Smooth muscle cell (in vitro differentiated cells): ENCODE measurements around the gene RC3H2. TPM values are rescaled to one million over a fixed set of nuclear protein-coding genes. Genes with fewer than 3 reads are reported as not detected.
"Not testable (repeated sequence)": the region's sequence is repeated elsewhere in the genome, so short reads cannot be mapped to it uniquely, and the experiment has no call there.

Experiments used
- DNase-seq: peaks from one replicate; lab custom pipeline; 2025; ENCODE audit not compliant: unreplicated experiment; lab: John Stamatoyannopoulos, UW
- H2AFZ ChIP-seq: fragments of 200-600 bp; sonication (generic); 2 replicates; pipeline ENCODE4 v1.6.0; 2016; ENCODE audit warnings: antibody characterized with exemption, low read depth, mild to moderate bottlenecking
- H3F3A ChIP-seq: fragments of 200-600 bp; sonication (generic); 2 replicates; pipeline ENCODE4 v1.6.0; 2017; ENCODE audit warnings: antibody characterized with exemption, low read depth
- H3K27ac ChIP-seq: fragments of 200-600 bp; sonication (generic); 2 replicates; pipeline ENCODE4 v1.5.1; 2016; ENCODE audit warnings: low read depth, mild to moderate bottlenecking
- H3K27me3 ChIP-seq: fragments of 200-600 bp; sonication (generic); 2 replicates; pipeline ENCODE4 v1.6.1; 2016; ENCODE audit warnings: low read depth, mild to moderate bottlenecking
- H3K36me3 ChIP-seq: fragments of 200-600 bp; sonication (generic); 2 replicates; pipeline ENCODE4 v1.5.1; 2016; ENCODE audit warnings: low read depth
- H3K4me1 ChIP-seq: fragments of 200-600 bp; sonication (generic); 2 replicates; pipeline ENCODE4 v1.5.1; 2016; ENCODE audit warnings: low read depth
- H3K4me2 ChIP-seq: fragments of 200-600 bp; sonication (generic); 2 replicates; pipeline ENCODE4 v1.6.0; 2016; ENCODE audit warnings: mild to moderate bottlenecking
- H3K4me3 ChIP-seq: fragments of 200-600 bp; sonication (generic); 2 replicates; pipeline ENCODE4 v1.5.1; 2016; ENCODE audit warnings: mild to moderate bottlenecking
- H3K79me2 ChIP-seq: fragments of 200-600 bp; sonication (generic); 2 replicates; pipeline ENCODE4 v1.6.0; 2016; ENCODE audit warnings: low read depth, mild to moderate bottlenecking
- H3K9ac ChIP-seq: fragments of 200-600 bp; sonication (generic); 2 replicates; pipeline ENCODE4 v1.6.0; 2016; ENCODE audit warnings: low read depth
- H3K9me3 ChIP-seq: fragments of 200-600 bp; sonication (generic); replicated peaks from 2 replicates; pipeline ENCODE4 v1.5.1; 2016; ENCODE audit warnings: low read depth
- H4K20me1 ChIP-seq: fragments of 200-600 bp; sonication (generic); 2 replicates; pipeline ENCODE4 v1.6.0; 2016; ENCODE audit warnings: low read depth
- CTCF ChIP-seq: fragments of 200-600 bp; sonication (generic); IDR thresholded peaks from 2 replicates; pipeline ENCODE4 v1.5.1; 2017; ENCODE audit warnings: borderline replicate concordance, mild to moderate bottlenecking, antibody characterized with exemption; ENCODE audit not compliant: insufficient read depth, poor library complexity, severe bottlenecking
- WGBS: methylation state at CpG from one replicate; pipeline ENCODE4 v1.1.7; 2016; ENCODE audit warnings: low lambda C conversion rate; 5-methylcytosine and 5-hydroxymethylcytosine counted together
- polyA plus RNA-seq: library from polyadenylated mRNA; unstranded; fragments of >200 nt; fragmentation: Nextera tagmentation; extraction: Ambion mirVana; gene quantifications from 2 replicates; pipeline ENCODE4 v1.2.1, GENCODE V29; 2016
- total RNA-seq: library from RNA; depleted of rRNA; stranded (reverse); fragments of >200 nt; gene quantifications from 2 replicates; pipeline ENCODE4 v1.2.3, GENCODE V29; 2014

RC3H2 gene
- total and polyA plus RNA-seq, 2 experiments from 2014 or later, result 15.3 to 44.7 TPM

DNA sequence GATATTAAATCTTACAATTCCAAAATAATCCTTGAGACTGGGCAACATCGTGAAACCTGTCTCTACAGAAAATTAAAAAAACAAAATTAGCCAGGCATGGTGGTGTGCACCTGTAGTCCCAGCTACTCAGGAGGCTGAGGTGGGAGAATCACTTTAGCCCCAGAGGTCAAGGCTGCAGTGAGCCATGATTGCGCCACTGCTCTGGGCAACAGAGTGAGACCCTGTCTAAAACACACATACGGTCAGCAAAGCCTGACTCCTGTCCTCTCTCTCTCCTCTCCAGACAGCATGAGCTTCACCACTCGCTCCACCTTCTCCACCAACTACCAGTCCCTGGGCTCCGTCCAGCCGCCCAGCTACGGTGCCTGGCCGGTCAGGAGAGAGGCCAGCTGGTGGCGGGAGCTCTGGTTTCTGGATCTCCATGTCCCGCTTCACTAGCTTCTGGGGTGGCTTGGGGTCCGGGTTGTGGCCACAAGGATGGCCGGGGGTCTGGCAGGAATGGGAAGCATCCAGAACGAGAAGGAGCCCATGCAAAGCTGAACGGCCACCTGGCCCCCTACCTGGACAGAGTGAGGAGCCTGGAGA, 67.8 kb downstream of the RC3H2 start:
- Histone ChIP-seq H3K9ac (no peak overlapping the region), H2AFZ (no peak overlapping the region), H3K4me3 (no peak overlapping the region), H3F3A (no peaks in the 10 kb centered on the region), H3K27me3 (no peaks in the 10 kb centered on the region), H3K9me3 (no peaks in the 10 kb centered on the region), H3K36me3 (no peaks in the 10 kb centered on the region), H4K20me1 (no peaks in the 10 kb centered on the region), H3K27ac (no peak overlapping the region), H3K4me1 (no peaks in the 10 kb centered on the region), H3K79me2 (no peaks in the 10 kb centered on the region), H3K4me2 (no peak overlapping the region)
- 91% methylated on average over 14 of the region's 14 CpGs for WGBS
- no peak for DNase-seq
- TF ChIP-seq CTCF, result no peak

- no peak for DNase-seq
- Histone ChIP-seq H3K4me3 (no peak overlapping the region), H3K4me1 (no peaks in the 10 kb centered on the region), H3F3A (no peaks in the 10 kb centered on the region), H3K79me2 (no peaks in the 10 kb centered on the region), H3K4me2 (no peak overlapping the region), H3K9me3 (no peaks in the 10 kb centered on the region), H2AFZ (no peak overlapping the region), H3K27ac (no peak overlapping the region), H4K20me1 (no peaks in the 10 kb centered on the region), H3K27me3 (no peaks in the 10 kb centered on the region), H3K36me3 (no peaks in the 10 kb centered on the region), H3K9ac (no peak overlapping the region)
- TF ChIP-seq CTCF, result no peak
- 67% methylated on average over 4 of the region's 4 CpGs for whole genome bisulfite sequencing
These were observed 69.8 kb downstream of the RC3H2 start for GRCh38 chr9:122835313-122835731.

DNA sequence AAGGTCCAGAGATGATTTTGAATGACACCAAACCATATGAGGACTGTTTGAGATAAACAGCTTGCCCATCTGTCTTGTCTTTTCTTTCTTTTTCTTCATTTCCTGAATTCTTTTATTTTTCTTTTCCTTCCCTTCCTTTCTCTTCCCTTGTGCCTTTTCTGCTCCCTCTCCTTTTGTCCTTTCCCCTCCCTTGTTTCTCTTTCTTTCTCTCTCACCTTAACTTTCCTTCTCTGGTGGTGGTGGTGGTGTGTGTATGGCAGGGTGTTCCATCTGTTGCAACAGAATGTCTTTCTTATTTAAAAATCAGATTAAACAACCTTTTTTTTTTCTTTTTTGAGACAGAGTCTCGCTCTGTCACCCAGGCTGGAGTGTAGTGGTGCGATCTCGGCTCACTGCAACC, 73.0 kb downstream of the RC3H2 start:
- TF ChIP-seq CTCF, result no peak
- Histone ChIP-seq H3K27me3 (no peaks in the 10 kb centered on the region), H2AFZ (no peak overlapping the region), H3K79me2 (peaks cover 5% of the 10 kb centered on the region), H3K9me3 (no peaks in the 10 kb centered on the region), H4K20me1 (peaks cover 8% of the 10 kb centered on the region), H3F3A (peaks cover 6% of the 10 kb centered on the region), H3K27ac (no peak overlapping the region), H3K4me2 (no peak overlapping the region), H3K4me3 (no peak overlapping the region), H3K36me3 (no peaks in the 10 kb centered on the region), H3K4me1 (peaks cover 4% of the 10 kb centered on the region), H3K9ac (no peak overlapping the region)
- DNase-seq, result no peak
- WGBS, result 97% methylated on average over 3 of the region's 3 CpGs

DNA sequence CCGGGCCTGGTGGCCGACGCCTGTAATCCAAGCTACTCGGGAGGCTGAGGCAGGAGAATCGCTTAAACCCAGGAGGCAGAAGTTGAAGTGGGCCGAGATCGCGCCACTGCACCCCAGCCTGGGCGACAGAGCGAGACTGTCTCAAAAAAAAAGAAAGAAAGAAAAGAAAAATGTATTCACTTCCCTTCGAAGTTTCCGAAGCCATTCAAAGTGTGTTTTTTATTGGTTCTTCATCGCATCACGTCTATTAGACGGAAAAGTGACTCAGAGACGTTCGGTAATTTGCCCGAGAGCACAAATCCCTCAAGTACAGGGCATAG, 76.2 kb downstream of the RC3H2 start:
- not testable (repeated sequence) for H3K36me3 ChIP-seq, H3F3A ChIP-seq, DNase-seq, H3K27me3 ChIP-seq, H3K9me3 ChIP-seq
- peak overlapping the region; percentile 100 for H3K4me2 ChIP-seq
- WGBS, result 74% methylated on average over 18 of the region's 18 CpGs
- H3K9ac ChIP-seq, result peak overlapping the region; percentile 85
- peaks cover 29% of the 10 kb centered on the region for H4K20me1 ChIP-seq
- H3K79me2 ChIP-seq, result peaks cover 36% of the 10 kb centered on the region
- H3K27ac ChIP-seq, result peak overlapping the region; percentile 68
- peak overlapping the region; percentile 89 for H2AFZ ChIP-seq
- H3K4me3 ChIP-seq, result peak overlapping the region; percentile 94
- H3K4me1 ChIP-seq, result peaks cover 10% of the 10 kb centered on the region
